Neural progenitor cell (in vitro differentiated cells): ENCODE measurements around the gene RINL. TPM values are rescaled to one million over a fixed set of nuclear protein-coding genes. Genes with fewer than 3 reads are reported as not detected.
"Not testable (repeated sequence)": the region's sequence is repeated elsewhere in the genome, so short reads cannot be mapped to it uniquely, and the experiment has no call there.

Source experiments
- DNase-seq: peaks from one replicate; pipeline ENCODE4 v3.0.0-alpha.2; 2016; ENCODE audit warnings: low spot score
- H2AFZ ChIP-seq: fragments of 200-600 bp; sonication (generic); replicated peaks from 2 replicates; pipeline ENCODE4 v1.6.1; 2016; ENCODE audit warnings: antibody characterized with exemption
- H3F3A ChIP-seq: fragments of 200-600 bp; sonication (generic); 2 replicates; pipeline ENCODE4 v1.6.1; 2016; ENCODE audit warnings: antibody characterized with exemption, low read depth
- H3K27ac ChIP-seq: fragments of 200-600 bp; sonication (generic); 2 replicates; pipeline ENCODE4 v1.5.1; 2016; ENCODE audit warnings: mild to moderate bottlenecking
- H3K27me3 ChIP-seq: fragments of 200-600 bp; sonication (generic); 2 replicates; pipeline ENCODE4 v1.6.1; 2016; ENCODE audit warnings: mild to moderate bottlenecking, moderate library complexity
- H3K36me3 ChIP-seq: fragments of 200-600 bp; sonication (generic); 2 replicates; pipeline ENCODE4 v1.5.1; 2016
- H3K4me1 ChIP-seq: fragments of 200-600 bp; sonication (generic); 2 replicates; pipeline ENCODE4 v1.6.1; 2016; ENCODE audit warnings: mixed run types
- H3K4me2 ChIP-seq: fragments of 200-600 bp; sonication (generic); 2 replicates; pipeline ENCODE4 v1.6.1; 2016
- H3K4me3 ChIP-seq: fragments of 200-600 bp; sonication (generic); 2 replicates; pipeline ENCODE4 v1.5.1; 2016
- H3K79me2 ChIP-seq: fragments of 200-600 bp; sonication (generic); 2 replicates; pipeline ENCODE4 v1.6.1; 2016; ENCODE audit warnings: low read depth
- H3K9ac ChIP-seq: fragments of 200-600 bp; sonication (generic); 2 replicates; pipeline ENCODE4 v1.6.1; 2016
- H3K9me3 ChIP-seq: fragments of 200-600 bp; sonication (generic); 2 replicates; pipeline ENCODE4 v1.5.1; 2016; ENCODE audit warnings: low read depth
- H4K20me1 ChIP-seq: fragments of 200-600 bp; sonication (generic); 2 replicates; pipeline ENCODE4 v1.6.1; 2016; ENCODE audit warnings: low read depth
- H3K27ac Mint-ChIP-seq: 3 replicates; pipeline ENCODE4 v1.8.0; 2021; ENCODE audit warnings: mixed read lengths
- H3K27me3 Mint-ChIP-seq: 2 replicates; pipeline ENCODE4 v1.8.0; 2022; ENCODE audit warnings: low read depth, mild to moderate bottlenecking, inconsistent platforms, moderate library complexity, mixed read lengths; ENCODE audit not compliant: insufficient read depth
- H3K36me3 Mint-ChIP-seq: 3 replicates; pipeline ENCODE4 v1.8.0; 2021; ENCODE audit warnings: mixed read lengths
- H3K4me1 Mint-ChIP-seq: 3 replicates; pipeline ENCODE4 v1.8.0; 2021; ENCODE audit warnings: mixed read lengths
- H3K4me3 Mint-ChIP-seq: 3 replicates; pipeline ENCODE4 v1.8.0; 2021; ENCODE audit warnings: mild to moderate bottlenecking, moderate library complexity, mixed read lengths
- H3K9me3 Mint-ChIP-seq: 3 replicates; pipeline ENCODE4 v1.8.0; 2020; ENCODE audit warnings: mixed read lengths
- CTCF ChIP-seq: fragments of 200-600 bp; sonication (generic); IDR thresholded peaks from 2 replicates; pipeline ENCODE4 v1.5.1; 2017; ENCODE audit warnings: antibody characterized with exemption, mild to moderate bottlenecking
- EZH2 ChIP-seq: fragments of 200-600 bp; sonication (generic); IDR thresholded peaks from 2 replicates; pipeline ENCODE4 v1.6.1; 2017; ENCODE audit warnings: antibody characterized with exemption, mild to moderate bottlenecking, moderate library complexity
- EZH2phosphoT487 ChIP-seq: fragments of 200-600 bp; sonication (generic); IDR thresholded peaks from 2 replicates; pipeline ENCODE4 v1.6.1; 2017; ENCODE audit warnings: antibody characterized with exemption
- total RNA-seq: library from RNA; depleted of rRNA; stranded (reverse); fragments of >200 nt; gene quantifications from 2 replicates; pipeline ENCODE4 v1.2.3, GENCODE V29; 2015; ENCODE audit warnings: low replicate concordance

RINL gene
- total RNA-seq, 1 donor from 2014 or later = 5.4 TPM

- Mint-ChIP-seq H3K4me1 (peaks cover 8% of the 10 kb centered on the region), H3K36me3 (no peaks in the 10 kb centered on the region), H3K27me3 (peaks cover 8% of the 10 kb centered on the region), H3K4me3 (no peak overlapping the region), H3K27ac (no peak overlapping the region), H3K9me3 (no peaks in the 10 kb centered on the region)
- no peaks in the 10 kb centered on the region for H3F3A ChIP-seq
- no peaks in the 10 kb centered on the region for H4K20me1 ChIP-seq
- H3K36me3 ChIP-seq = no peaks in the 10 kb centered on the region
- H3K4me1 ChIP-seq = peaks cover 8% of the 10 kb centered on the region
- no peak overlapping the region for H3K4me3 ChIP-seq
- no peak overlapping the region for H2AFZ ChIP-seq
- no peaks in the 10 kb centered on the region for H3K79me2 ChIP-seq
- no peak overlapping the region for H3K9ac ChIP-seq
- H3K4me2 ChIP-seq = no peak overlapping the region
- no peak for TF ChIP-seq EZH2
- TF ChIP-seq CTCF = no peak
- TF ChIP-seq EZH2phosphoT487 = no peak
- H3K27ac ChIP-seq = no peak overlapping the region
- H3K27me3 ChIP-seq = no peaks in the 10 kb centered on the region
- no peak for DNase-seq
- no peaks in the 10 kb centered on the region for H3K9me3 ChIP-seq
These were observed 712 bp upstream of the RINL start for GRCh38 chr19:38878575-38879399.

- H3K27ac ChIP-seq = no peak overlapping the region
- DNase-seq = no peak
These were observed 2.2 kb downstream of the RINL start for GRCh38 chr19:38875656-38876395.

GRCh38 chr19:38873400-38873799 is 4.7 kb downstream of the RINL start:
- not testable (repeated sequence) for H4K20me1 ChIP-seq, H3K79me2 ChIP-seq, H3K36me3 Mint-ChIP-seq, H3K27ac ChIP-seq, H3K9ac ChIP-seq, H3K4me3 ChIP-seq, H3K9me3 Mint-ChIP-seq, H3K9me3 ChIP-seq, DNase-seq, H3F3A ChIP-seq, H2AFZ ChIP-seq, H3K4me2 ChIP-seq, H3K4me3 Mint-ChIP-seq, H3K36me3 ChIP-seq
- Histone ChIP-seq H3K4me1 (peaks cover 11% of the 10 kb centered on the region), H3K27me3 (peaks cover 17% of the 10 kb centered on the region)
- Mint-ChIP-seq H3K27me3 (peaks cover 14% of the 10 kb centered on the region), H3K27ac (peak overlapping the region; percentile 9), H3K4me1 (peaks cover 15% of the 10 kb centered on the region)

More at GRCh38 chr19:38875656-38876395, 2.2 kb downstream of the RINL start:
- no peaks in the 10 kb centered on the region for H3K9me3 ChIP-seq
- H3K79me2 ChIP-seq = no peaks in the 10 kb centered on the region
- H3K9ac ChIP-seq = no peak overlapping the region
- H3K27me3 ChIP-seq = no peaks in the 10 kb centered on the region
- H3F3A ChIP-seq = peaks cover 2% of the 10 kb centered on the region
- no peak overlapping the region for H3K4me3 ChIP-seq
- no peaks in the 10 kb centered on the region for H3K9me3 Mint-ChIP-seq
- H3K27ac Mint-ChIP-seq = no peak overlapping the region
- H3K27me3 Mint-ChIP-seq = peaks cover 10% of the 10 kb centered on the region
- no peak overlapping the region for H3K4me3 Mint-ChIP-seq
- peaks cover 8% of the 10 kb centered on the region for H3K4me1 ChIP-seq
- H3K4me1 Mint-ChIP-seq = peaks cover 12% of the 10 kb centered on the region
- H3K4me2 ChIP-seq = no peak overlapping the region
- no peak overlapping the region for H2AFZ ChIP-seq
- TF ChIP-seq CTCF (no peak), EZH2 (no peak), EZH2phosphoT487 (no peak)
- no peaks in the 10 kb centered on the region for H4K20me1 ChIP-seq
- H3K36me3 Mint-ChIP-seq = no peaks in the 10 kb centered on the region
- no peaks in the 10 kb centered on the region for H3K36me3 ChIP-seq
